B cell (primary cell): ENCODE data around the gene PGR.

Source experiments
- EZH2 ChIP-seq: IDR thresholded peaks from 2 replicates; pipeline ENCODE4 v1.6.1; 2012; ENCODE audit warnings: borderline replicate concordance, low read depth, mild to moderate bottlenecking, moderate library complexity, low read length; ENCODE audit not compliant: insufficient read depth, poor library complexity, severe bottlenecking
- TF ChIP-seq, protein P1 (sequence below): fragments of 200-600 bp; IDR thresholded peaks from one replicate; pipeline ENCODE4 v1.8.0; 2022; ENCODE audit warnings: antibody characterized with exemption, mild to moderate bottlenecking

DNA sequence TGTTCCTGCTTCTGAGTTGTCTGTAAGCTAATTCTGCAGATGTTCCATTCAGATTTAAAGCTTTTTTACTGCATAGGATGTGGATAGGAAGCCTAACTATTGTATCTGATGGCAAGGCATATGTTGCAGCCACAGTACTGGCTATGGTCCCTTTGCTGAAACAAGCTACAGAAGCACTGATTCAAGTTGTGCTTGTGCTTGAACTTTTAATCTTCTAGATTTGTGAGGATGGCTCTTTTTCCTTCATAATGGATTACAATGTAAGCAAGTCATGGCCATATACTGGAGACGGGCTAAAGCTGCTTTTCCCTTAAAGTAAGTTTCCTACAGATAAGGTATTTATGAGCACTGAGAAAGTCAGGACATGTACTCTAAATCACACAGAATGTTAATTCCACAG lies 138.7 kb downstream of the PGR start:
- TF ChIP-seq, protein P1, sequence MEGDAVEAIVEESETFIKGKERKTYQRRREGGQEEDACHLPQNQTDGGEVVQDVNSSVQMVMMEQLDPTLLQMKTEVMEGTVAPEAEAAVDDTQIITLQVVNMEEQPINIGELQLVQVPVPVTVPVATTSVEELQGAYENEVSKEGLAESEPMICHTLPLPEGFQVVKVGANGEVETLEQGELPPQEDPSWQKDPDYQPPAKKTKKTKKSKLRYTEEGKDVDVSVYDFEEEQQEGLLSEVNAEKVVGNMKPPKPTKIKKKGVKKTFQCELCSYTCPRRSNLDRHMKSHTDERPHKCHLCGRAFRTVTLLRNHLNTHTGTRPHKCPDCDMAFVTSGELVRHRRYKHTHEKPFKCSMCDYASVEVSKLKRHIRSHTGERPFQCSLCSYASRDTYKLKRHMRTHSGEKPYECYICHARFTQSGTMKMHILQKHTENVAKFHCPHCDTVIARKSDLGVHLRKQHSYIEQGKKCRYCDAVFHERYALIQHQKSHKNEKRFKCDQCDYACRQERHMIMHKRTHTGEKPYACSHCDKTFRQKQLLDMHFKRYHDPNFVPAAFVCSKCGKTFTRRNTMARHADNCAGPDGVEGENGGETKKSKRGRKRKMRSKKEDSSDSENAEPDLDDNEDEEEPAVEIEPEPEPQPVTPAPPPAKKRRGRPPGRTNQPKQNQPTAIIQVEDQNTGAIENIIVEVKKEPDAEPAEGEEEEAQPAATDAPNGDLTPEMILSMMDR: no peak
- TF ChIP-seq EZH2: no peak
